SHP77 (cell line): ENCODE measurements around the gene CACNA1C.

ENCODE experiments used
- DNase-seq, 2 experiments: peaks; one replicate each; lab custom pipeline; 2025; lab: John Stamatoyannopoulos, UW

The CACNA1C gene

DNA sequence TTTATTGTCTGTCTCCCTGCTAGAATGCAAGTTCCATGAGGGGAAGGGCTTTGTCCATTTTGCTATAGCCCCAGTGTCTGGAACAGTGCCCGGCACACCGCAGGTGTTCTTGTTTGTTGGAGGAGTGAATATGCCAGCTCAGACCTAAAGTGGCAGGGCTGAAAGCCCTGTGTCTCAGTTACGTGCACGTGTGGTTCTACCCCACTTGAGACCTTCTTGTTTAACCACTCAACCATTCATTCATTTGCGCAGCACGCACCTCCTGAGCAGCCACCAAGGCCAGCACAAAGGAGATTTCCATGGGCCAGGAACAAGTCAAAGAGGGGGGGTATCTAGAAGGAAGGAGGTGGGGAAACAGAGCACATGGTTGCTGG, 404.0 kb downstream of the CACNA1C start:
- peak in 1 of 2 experiments; percentile 0 for DNase-seq

DNA sequence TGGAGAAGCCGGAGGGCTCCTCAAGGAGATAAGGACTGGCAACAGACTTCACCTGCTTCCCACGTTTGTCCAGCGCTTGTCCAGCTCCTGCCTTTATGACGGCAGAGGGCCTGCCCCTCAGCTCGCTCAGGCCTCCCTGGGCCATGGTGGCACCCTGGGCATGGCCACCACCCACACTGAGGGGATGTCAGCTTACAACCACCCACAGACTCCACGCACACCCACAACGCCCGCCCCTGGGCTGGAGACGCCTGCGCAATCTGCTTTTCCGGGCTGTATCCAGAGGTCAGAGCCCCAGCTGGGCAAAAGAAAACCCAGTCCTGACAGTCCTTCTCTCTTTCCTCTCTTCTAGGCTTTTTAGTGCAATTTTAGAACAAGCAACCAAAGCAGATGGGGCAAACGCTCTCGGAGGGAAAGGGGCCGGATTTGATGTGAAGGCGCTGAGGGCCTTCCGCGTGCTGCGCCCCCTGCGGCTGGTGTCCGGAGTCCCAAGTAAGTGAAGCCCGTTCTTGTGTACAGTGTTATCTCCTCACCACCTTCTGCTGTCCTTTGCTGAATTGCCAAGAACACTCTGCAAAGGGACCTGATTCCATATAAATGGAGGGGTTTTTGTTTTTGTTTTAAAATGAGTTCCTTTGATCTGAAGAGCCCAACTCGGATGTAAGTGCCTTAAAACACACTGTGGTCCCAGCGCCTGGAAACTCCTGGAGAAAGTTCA, 404.6 kb downstream of the CACNA1C start:
- DNase-seq: no peak

DNA sequence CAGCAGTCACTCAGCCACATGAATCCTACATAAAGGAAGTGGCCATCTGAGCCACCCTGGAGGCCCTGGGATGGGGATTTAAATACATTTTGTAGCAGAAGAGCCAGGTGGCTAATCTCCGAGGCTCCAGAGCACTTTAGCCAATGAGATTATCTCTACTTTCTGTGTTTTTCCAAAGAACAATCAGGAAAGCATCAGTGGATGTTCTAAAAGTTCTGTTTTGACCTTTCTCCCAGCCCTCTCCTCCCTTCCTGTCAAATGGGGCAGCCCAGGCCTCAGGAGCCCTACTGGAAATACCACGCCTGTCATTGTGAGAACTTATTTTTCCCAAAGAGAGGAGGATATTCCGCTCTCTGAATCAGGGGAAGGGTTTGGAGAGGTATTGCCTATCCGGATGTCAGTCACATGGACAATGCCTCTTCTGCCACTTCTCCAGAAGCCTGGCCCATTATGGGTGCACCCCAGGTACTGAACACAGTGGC, 405.2 kb downstream of the CACNA1C start:
- DNase-seq: no peak

DNA sequence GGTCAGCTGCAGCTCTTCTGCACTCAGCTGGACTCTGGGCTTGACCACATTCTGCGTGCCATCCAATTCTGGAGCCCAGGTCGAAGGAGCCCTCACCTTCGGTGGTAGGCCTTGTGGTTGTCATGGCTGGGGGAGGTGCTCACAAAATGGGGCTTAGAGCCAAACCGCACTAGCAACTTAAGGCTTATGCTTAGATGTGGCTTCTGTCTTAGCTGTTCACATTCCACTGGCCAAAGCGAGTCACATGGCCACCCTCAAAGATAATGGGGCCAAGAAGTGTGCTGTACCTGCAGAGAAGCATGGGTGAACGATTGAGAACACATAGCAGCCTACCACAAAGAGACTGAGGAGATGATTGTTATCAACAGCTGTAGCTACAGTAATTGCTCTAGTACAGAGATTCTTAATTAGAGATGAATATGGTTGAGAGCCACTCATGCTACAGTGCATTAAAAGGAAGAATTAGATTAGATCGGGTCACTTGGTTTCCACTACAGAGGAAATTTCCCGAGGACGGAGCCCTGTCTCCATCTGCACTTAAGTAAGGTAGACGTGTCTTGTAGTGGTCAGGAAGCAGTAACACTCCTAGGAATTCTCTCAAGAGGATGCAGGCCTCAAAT, 407.4 kb downstream of the CACNA1C start:
- DNase-seq: no peak

DNA sequence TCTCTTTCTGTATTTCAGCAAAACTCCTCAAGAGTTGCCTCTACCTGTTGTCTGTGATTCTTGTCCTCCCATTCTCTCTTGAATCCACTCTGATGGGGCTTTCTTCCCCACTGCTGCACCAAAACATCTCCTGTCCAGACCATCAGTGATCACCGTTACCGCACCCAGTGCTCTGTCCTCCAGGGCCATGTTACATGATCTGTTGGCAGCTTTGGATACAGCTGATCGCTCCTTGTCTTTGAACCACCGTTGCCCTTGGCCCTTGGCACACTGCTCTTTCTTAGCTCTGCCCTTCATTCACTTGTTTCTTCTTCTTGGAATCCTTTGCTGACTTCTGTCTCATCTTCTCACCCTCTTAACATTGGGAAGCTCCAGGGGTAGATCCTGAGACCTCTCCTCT, 408.3 kb downstream of the CACNA1C start:
- no peak for DNase-seq

DNA sequence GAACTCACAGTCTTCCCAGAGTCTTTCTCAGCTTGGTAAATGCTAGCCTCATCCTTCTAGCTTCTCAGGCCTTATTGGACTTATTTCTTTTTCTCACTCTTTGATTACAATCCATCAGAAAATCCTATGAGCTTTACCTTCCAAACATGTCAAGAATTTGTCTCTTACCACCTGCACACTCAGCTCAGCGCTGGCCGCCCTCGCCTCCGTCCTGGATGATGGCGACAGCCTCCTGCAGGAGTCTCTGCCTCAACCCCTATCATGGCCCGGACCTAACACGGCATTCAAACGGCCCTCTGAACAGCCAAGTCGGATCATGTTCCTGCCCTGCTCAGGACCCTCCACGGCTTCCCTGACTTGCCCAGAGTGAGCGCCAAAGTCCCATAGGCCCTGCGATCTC, 408.9 kb downstream of the CACNA1C start:
- no peak for DNase-seq

DNA sequence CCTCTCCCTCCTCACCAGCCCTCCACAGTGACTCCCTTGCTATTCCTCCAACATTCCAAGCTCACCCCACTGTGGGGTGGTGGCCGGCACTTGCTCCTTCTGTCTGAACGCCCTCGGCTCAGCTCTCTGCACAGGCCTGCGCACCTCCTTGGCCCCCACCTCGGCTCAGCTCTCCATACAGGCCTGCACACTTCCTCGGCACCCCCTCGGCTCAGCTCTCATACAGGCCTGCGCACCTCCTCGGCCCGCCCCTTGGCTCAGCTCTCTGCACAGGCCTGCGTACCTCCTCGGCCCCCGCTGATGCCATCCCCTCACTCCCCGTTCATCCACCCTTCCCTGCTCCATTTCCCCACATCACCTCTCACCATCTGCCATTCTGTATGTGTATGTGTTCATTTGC, 409.3 kb downstream of the CACNA1C start:
- DNase-seq: no peak

DNA sequence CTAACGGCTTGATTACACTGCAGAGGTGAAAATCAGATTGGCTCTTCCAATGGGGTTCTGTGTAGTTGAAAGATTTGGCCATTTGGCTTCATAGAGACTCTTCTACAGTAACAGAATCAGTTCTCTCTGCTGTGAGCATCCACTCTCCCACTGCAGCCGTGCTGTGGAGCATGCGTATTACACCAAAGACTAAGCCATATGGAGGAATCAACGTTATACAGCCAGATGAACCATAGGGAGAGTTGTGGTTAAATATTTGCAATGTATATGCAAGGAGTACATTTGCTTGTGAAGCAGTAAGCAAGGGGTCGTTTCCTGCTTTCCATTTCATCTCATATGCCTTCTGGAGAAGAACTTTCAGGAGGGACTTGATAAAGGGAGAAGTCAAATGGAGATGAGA, 410.9 kb downstream of the CACNA1C start:
- no peak for DNase-seq

DNA sequence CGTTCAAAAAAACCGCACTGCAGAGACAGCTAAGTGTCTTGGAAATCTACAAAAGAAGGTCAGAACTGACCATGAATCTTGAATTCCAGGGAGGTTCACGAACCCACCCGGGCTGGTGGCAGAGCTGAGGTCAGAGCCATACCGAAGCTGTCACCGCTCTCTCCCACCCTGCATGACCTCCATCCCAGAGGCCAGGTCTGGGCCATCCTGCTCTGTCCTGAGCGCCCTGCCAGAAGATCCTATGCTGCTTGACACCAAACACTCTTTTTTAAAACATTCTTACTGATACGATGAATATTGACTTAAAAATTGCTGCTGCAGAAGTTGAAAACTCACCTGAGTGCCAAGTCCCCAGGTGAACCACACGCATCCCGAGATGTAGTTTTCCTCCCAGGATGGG, 412.9 kb downstream of the CACNA1C start:
- DNase-seq: no peak

DNA sequence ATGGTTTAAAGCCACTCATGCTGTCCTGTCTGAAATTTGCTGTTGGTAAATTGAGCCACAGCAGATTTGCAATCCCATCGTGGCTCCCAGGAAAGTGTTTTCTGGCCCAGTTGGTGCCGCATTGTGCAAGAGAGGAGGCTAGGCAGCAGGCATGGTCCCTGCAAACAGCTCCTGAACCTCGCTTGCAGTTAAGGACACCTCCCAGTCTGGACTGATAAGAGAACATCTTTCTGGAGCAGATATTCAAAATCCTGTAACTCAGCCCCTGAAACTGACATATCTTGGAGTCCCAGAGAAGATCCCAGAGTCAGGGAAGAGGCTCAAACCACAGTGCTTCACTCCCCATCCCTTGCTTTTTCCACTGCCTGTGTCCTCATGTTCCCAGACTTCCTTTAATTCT, 413.4 kb downstream of the CACNA1C start:
- DNase-seq: no peak

DNA sequence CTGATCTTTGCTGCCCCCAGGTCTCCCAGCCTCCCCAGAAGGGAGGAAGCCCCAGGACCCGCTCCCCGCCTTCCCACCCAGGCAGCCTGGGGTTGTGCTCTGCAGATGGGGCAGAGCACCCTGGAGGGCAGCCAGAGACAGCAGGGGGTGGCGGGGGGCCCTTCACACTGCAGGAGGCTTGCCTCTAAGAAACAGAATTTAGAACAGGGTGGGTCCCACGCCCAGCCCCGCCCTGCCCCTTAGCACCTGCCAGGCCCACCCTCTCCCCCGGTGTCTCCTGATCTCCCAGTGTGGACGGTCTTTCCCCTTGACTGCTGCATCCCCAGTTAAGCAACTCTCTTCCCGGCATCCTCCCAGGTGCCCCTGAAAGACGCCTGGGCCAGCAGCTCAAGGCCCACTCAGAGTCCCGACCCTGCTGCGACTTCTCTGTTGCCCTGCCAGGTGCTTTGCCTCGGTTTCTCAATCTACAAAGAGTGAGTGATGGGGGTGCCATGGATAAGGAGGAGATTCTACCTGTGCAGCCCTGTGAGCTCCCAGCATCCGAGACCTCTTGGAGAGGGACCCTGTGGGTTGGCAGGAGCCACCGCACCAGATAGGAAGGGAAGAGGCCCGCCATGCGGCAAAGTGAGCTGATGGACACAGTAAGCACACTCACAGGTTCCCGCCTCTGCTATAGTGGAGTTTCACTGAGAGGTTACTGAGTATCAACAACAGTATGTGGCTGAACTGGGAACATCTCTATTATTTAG, 414.8 kb downstream of the CACNA1C start:
- no peak for DNase-seq

DNA sequence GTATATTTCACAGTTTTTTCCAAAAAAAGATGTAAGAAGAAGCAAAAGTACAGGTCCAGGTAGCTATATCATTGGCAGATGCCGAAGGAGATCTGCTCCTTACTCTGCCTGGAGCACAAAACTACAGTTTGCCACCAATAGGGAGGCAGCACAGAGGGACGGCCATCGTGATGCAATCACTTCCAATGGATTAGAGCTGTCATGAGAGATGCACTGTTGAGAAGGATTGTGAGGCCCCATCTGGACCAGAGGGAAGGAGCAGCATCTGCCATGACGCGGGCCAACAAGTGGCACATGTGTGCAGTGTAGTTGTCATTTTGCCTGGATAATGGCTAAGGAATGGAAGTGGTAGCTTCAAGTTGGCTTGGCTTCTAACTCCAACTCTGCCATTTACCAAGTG, 423.2 kb downstream of the CACNA1C start:
- DNase-seq: no peak

DNA sequence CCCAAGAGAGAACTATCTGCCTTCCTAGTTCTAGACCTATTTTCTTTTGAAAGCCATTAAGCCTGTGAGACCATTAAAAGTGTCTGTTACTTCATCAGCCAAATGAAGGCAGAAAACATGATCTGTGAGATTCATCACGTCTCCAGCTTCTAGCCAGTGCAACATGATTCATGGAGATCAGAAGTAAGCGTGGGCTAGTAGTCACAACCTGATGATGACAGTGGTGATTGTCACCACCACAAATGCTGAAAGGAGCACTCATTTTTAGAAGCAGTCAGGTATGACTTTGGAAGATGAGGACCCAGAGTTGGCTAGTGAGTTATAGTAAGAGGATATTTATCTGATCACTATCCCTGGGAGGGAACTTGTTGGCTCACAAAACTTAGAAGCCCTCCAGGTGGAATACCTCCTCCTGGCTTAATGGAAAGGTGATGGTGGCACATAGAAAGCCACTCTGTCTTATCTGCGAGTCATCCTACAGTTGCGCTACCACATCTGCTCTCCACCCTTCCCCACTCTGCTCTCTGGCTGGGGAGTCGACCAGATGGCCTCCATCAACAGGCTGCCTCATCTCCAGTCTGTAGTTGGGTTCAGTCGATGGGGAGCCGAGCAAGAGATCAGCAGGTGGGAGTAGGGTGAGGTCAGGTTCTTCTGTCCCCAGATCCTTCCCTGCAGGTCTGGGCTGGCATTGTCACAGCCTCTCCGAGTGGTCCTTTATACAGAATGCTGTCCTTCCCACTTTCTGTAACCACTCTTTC, 424.4 kb downstream of the CACNA1C start:
- no peak for DNase-seq

DNA sequence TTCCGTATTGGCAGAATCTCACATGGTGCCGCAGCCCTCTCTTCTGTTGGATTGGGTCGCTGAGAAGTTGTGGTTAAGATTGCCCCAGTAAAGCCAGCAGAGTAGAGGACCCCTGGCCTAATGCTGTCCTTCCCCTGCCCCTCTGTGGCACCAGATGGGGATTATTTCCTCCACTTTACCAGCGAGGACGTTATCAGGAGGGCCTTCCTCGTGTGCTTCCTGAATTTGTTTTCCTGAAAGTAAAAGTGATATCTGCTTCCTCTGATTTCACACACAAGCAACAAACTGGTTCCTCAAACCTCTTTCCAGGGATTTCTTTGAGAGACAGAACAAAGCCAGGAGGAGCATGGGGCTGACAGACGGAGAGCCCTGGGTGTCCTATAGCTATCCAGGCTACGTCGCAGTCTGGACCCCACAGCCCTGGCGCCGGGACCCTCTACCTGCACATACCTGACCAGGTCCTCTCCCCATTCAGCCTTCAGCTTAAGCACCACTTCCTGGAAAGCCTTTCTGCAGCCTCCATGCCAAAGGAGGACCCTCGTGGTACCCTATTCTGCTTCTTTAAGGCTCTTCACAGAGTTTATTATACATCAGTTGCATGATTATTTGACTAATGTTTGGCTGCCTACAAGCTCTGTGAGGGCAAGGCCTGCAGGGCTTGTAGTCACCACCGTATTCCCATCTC, 427.2 kb downstream of the CACNA1C start:
- DNase-seq: no peak

DNA sequence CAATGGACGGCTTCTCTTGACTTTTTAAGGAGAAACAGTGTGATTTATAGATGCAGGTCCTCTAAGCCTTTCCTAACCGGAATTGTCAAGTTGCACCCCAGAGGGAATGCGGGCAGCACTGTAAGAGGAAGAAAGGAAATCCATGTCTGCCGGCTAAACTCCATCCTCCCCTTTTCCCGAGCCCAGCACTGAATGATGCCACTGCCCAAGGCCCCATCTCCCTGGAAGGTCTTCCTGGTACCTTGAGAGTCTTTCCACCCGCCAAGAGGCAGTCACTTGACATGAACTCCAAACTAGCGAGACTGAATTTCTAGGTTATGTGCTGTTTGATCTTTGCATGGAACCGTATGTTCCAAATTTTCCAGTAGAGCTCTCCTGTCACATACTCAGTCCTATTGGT, 428.6 kb downstream of the CACNA1C start:
- DNase-seq: no peak

DNA sequence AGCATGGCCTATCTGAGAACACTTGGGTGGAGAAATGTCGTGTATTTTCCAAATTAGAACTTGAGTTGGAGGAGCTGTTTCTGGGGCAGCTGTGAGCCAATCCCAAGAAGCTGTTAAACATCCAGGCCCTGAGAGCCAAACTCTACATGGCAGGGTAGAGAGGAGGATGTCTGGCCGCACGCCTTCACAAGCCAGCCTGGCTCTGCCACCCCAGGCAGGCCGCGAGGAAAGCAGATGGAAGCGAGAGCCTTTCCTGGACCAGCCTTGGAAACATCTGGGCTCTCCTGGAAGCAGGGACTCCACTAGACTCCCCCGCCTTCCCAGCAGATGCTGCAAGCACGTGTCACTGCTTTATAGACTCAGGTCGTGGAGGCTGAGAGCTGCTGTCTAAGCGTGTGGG, 429.2 kb downstream of the CACNA1C start:
- DNase-seq: no peak

DNA sequence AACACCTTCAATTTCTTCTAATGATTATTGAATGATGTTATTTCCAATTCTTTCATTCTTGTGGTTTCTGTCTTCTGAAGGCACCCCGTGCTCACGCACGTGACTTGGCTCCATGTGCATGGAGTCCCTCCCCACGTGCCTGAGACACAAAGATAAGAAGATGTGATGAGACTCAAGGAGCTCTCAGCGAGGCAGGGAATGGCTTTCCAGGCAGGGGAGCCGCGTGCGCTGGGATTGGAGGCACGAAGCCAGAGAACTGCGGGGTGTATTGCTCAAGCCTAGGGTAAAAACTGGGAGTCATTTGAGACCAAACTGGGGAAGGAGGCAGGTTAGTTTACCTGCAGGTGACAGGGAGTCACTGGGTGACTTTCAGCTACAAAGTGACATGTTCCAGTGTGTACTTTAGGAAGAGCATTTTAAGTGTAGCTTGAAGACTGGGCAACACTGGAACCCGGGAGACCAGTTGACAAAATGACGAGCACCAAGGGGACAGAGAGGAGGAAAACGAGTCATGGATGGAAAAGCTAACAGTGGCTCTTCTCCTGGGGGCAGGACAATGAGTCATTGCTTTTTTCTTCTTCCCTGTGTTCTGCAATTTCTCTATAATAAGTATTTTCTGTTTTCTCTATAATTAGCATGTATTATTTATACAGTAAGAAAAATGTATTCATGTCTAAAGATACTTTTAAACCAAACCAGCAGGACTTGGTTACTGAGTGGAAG, 430.3 kb downstream of the CACNA1C start:
- no peak for DNase-seq

DNA sequence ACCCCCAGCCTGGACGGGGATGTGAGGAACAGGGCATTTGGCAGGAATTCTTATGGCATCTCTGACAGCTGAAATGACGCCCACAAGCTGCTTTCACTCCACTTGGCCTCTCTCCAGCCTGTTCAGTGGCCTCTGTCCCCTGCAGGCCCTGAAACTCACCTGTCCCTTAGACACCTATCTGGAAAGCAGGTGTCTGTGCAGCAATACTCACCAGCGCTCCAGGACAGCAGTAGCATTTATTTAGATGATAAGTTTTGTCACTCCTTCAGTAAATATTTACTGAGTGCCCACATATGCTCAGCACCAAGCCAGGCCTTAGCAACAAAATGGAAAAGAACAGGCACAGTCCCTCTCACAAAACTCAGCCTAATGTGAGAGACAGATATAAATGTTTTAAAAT, 430.9 kb downstream of the CACNA1C start:
- no peak for DNase-seq

DNA sequence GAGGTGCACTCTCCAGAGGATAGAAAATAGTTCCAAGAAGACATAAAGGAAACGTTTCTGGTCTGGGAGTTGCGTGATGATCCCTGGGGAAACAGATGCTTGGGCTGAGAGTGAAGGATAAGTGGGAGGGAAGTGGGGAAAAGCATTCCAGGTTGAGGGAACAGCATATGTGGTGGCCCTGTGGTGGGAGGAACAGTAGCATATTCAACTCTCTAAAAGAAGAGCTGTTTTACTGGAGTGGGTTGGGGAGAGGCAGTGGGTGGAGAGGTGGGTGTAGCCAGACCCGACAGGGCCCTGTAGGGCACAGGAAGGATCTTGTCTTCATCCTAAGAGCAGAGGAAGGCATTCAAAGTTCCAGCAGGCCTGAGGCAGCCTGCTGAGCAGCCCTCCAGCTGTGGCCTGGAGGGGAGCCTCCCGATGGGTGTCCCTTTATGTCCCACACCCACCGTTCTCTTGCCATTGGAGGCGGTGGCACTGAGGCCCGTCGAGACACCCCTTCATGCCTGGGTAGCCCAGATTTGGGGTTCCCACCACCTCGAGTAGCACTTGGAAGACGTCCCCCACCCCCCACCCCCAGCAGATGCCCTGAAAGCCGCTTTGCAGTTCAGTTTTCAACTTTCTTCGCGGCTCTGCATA, 431.5 kb downstream of the CACNA1C start:
- DNase-seq: no peak

DNA sequence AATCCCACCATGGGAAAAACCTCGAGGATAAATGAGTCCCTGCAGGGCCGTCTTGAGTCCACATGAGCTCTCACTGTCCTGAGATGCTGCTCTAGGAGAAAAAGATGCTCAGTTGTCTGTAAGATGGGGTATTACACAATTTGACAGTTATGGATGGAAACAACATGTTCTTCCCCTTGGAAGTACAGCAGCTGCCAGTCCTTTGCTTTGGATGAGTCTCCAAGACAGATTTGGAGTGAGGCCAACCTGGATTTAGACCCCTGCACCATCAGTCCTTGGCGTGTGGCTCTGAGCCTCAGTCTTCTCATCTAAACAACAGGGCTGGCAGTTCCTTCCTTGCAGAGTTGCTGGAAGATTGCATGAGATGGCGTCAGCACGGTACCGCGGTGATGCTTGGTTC, 432.9 kb downstream of the CACNA1C start:
- no peak for DNase-seq

DNA sequence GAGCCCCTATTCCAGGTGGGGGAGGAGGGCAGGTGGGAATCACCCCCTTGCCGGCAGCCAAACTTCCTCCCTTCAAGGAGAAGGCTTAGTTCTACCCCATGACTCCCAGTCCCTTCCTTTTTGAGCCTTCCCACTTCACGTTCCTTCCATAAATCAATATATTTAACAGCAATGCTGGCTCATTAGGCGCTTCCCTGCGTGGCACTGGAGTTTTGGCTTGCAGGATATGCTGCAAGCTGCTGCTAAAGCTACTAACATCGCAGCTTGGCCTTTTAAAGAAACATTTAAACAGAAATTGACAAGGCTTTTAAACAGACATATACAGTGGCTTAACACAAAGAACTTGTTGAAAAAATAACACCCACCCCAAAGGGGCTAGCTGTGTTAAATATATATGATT, 434.0 kb downstream of the CACNA1C start:
- DNase-seq: no peak
